Activated effector memory CD4-positive, alpha-beta T cell treated with Interleukin-2 at 50 U/mL for 16 hours (primary cell): Measurements from ENCODE around the gene FOXA2.

Source experiments
- DNase-seq: peaks from one replicate; pipeline ENCODE4 v3.0.0-alpha.2; 2020

FOXA2 gene

DNA sequence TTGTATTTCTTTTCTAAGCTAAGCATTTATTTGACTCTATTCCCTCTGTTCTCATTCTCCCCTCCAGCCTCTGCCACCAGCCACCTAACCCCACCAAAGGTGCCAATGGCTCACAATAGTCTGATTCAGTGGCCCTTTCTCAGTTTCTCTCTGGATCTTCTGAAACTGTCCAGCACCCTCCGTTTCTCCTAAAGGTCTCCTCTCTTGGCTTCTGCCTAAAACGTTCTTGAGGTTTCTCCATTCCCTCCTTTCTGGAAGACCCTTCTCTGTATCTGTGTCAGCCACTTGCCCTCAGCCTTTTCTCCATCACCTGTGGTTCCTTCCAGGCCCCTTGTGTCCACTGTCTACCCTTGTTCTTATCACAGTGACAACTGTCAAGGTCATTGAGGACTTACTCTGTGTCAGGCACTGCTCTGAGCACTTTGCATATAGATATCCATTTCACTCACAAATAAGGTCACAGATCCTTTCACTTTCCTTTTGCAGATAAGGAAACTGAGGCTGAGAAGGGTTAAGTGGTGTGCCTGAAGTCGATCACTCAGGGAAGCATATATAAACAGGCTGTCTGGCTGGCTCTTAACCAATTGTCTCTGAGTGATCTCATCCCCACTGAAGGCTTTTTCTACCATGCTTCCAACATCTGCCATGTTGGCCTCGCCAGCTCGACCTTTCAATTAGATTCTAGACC lies 48.1 kb downstream of the FOXA2 start:
- DNase-seq, result no peak

DNA sequence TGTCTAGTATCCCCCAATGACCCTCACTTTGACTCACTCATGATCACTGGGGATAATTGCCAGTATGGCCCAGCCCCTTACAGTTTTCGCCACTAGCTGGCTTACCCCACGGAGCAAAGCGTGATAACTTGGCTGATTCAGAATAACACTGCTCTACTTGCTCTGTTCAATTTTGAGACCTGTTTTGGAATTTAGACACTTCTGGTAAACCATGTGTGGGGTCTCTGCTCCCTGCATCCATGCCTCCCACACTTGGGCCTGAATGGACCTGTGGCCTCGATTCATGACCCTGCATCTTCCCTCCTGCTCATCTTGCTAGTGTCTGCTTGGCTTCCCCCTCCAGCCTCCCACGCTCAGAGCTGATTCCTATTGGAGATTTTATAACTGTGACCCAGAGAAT lies 48.9 kb downstream of the FOXA2 start:
- DNase-seq, result no peak

DNA sequence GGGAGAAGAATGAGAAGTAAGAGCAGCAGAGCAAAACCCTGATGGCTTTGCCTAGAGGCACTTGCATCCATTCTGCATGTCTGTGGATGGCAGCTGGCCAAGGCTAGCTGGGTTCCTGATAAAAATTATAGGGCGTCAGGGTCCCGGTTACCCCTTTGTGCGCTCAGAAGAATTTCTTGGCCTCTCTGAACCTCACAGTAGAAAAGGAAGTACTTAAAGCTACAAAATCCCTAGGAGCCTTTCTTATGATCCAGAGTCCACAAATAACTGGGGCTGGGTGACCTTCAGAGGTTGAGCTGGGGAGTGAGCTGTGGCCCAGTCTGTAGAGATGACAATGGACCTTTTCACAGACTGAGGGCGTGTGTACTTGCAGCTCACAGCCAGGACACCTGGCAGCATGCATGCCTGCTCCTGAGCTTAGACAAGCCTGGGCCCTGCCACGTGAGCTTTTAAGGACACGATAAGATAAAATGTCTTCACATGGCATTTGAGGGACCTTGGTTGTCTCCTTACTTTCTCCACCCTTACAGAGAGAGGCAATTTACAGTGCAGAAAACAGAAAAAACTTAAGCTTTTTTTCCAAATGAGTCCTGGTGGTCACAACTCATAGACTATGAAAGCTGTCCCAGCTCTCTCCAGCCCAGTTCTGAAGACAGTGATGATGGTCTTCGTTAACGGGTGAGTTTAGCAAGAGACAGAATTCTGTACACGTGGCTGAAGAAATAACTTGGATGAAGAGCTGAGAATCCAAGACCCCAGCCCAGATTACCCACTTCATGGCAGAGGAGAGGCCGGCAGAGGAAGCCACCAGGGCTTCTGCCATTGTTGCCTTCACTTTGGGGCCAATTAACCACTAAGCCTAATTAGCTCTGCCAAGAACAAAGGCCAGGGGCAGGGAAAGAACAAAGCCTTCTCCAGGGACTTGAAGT lies 50.3 kb downstream of the FOXA2 start:
- no peak for DNase-seq

DNA sequence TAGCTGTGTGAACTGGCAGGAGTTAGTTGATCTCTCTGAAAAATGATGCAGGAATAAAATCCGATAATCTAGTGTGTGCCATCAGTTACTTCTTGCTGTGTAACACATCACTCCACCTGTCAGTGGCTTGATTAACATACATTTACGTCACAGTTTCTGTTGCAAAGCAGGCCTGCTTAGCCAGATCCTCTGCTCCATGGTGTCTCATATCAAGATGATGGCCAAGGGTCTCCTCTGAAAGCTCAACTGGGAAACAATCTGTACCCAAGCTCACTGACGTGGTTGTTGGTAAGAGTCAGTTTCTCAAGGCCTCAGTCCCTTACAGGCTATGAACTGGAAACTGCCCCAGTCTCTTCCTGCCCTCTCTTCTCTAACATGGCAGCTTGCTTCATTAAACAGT lies 51.8 kb downstream of the FOXA2 start:
- no peak for DNase-seq

DNA sequence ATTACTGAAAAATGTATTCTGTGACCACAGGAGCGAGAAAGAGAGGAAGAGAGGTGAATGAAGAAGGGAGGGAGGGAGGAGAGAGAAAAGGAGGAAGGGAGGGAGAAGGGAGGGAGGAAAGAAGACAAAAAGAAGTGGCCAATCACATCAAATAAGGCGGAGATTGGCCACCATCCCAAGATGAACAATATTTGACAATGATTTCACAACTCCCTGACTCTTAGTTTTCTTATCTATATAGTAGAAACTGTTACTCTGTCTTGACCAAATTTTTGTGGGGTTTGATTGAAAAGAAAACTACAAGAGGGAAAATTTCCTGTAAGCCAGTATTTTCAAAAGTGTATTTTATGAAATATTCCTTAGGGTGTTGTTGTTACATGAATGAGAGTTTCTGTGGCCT lies 52.6 kb downstream of the FOXA2 start:
- no peak for DNase-seq

DNA sequence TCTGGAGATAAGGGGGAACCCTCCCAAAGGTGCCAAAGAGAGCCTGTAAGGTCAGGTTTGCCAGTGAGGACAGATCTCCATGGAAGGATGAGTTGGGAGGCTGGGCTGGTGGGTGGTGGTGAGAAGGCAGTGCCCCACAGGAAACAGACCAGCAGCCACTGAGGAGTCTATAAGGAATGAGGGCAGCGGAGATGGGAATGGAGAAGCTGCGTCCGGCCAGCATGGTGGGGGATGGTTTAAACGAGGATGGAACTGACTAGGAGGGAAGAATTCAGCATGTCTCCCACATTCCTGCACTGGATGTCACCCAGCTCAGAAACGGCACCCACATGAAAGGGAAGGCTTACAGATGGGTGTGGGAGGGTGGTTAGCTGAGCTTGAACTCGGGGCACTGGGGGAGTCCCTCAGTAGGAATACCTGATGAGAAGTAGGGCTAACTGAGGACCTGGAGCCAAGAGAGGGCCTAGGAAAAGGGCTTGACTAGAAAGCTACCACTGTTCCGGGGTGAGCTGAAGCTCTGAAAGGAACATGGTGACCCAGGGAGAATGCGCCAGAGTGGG lies 53.2 kb downstream of the FOXA2 start:
- DNase-seq, result no peak
